OCI-LY7 (cell line): ENCODE results near the gene KIAA0513. TPM values are rescaled to one million over a fixed set of nuclear protein-coding genes. Genes with fewer than 3 reads are reported as not detected.
A peak's percentile ranks its signal among the peaks of the same experiment; 100 is the strongest.

Source experiments
- BruUV-seq: library from RNA; stranded (reverse); fragments of 400-500 nt; replicated peaks from 2 replicates; lab custom pipeline; 2021; lab: Mats Ljungman, UMichigan
- CTCF ChIA-PET: fragments of 300-600 bp; sonication (Branson Sonifier 250); formaldehyde crosslinking; loops from one replicate; lab custom pipeline; 2022; ENCODE audit warnings: antibody characterized with exemption; ENCODE audit not compliant: unreplicated experiment; lab: Charles Lee
- POLR2A ChIA-PET: fragments of 300-600 bp; sonication (Branson Sonifier 250); formaldehyde crosslinking; loops from one replicate; lab custom pipeline; 2022; ENCODE audit warnings: antibody characterized with exemption; lab: Charles Lee
- DNase-seq: peaks from one replicate; pipeline ENCODE4 v3.0.0-alpha.2; 2015; ENCODE audit warnings: low spot score
- H2AFZ ChIP-seq: fragments of 200-600 bp; sonication (generic), shearing (Covaris generic); 2 replicates; pipeline ENCODE4 v1.6.1; 2014; ENCODE audit warnings: mild to moderate bottlenecking, antibody characterized with exemption, low read length, moderate library complexity
- H3K27ac ChIP-seq: fragments of 200-600 bp; sonication (generic); 2 replicates; pipeline ENCODE4 v1.5.1; 2014; ENCODE audit warnings: mixed run types, low read depth, mild to moderate bottlenecking, moderate library complexity, low read length, inconsistent platforms; ENCODE audit not compliant: poor library complexity, severe bottlenecking
- H3K36me3 ChIP-seq: fragments of 200-600 bp; sonication (generic); 2 replicates; pipeline ENCODE4 v1.6.1; 2014; ENCODE audit warnings: mild to moderate bottlenecking, antibody characterized with exemption, low read length, moderate library complexity, mixed read lengths; ENCODE audit not compliant: insufficient read depth
- H3K4me1 ChIP-seq: fragments of 200-600 bp; sonication (generic); 2 replicates; pipeline ENCODE4 v1.5.1; 2014; ENCODE audit warnings: mild to moderate bottlenecking, low read length; ENCODE audit not compliant: insufficient read depth, poor library complexity, severe bottlenecking
- H3K4me2 ChIP-seq: fragments of 200-600 bp; sonication (generic); 2 replicates; pipeline ENCODE4 v1.6.1; 2014; ENCODE audit warnings: mild to moderate bottlenecking, low read length
- H3K4me3 ChIP-seq: fragments of 200-600 bp; sonication (generic); 2 replicates; pipeline ENCODE4 v1.5.1; 2014; ENCODE audit warnings: mild to moderate bottlenecking, low read depth, low read length; ENCODE audit not compliant: poor library complexity, severe bottlenecking
- H3K79me2 ChIP-seq: fragments of 200-600 bp; sonication (generic); 2 replicates; pipeline ENCODE4 v1.6.1; 2016; ENCODE audit warnings: low read depth, mild to moderate bottlenecking, low read length, moderate library complexity, mixed read lengths; ENCODE audit not compliant: insufficient read depth
- H3K9me2 ChIP-seq: fragments of 200-600 bp; sonication (generic); 2 replicates; pipeline ENCODE4 v1.6.1; 2016; ENCODE audit warnings: mild to moderate bottlenecking, low read length, mixed read lengths; ENCODE audit not compliant: insufficient read depth
- H3K9me3 ChIP-seq: fragments of 200-600 bp; sonication (generic); 2 replicates; pipeline ENCODE4 v1.6.1; 2014; ENCODE audit warnings: mild to moderate bottlenecking, mixed run types, low read length, mixed read lengths
- H4K20me1 ChIP-seq: fragments of 200-600 bp; sonication (generic); 2 replicates; pipeline ENCODE4 v1.6.1; 2014; ENCODE audit warnings: mild to moderate bottlenecking, antibody characterized with exemption, low read length, moderate library complexity, mixed read lengths; ENCODE audit not compliant: insufficient read depth
- EZH2phosphoT487 ChIP-seq: fragments of 200-600 bp; sonication (generic); IDR thresholded peaks from 2 replicates; pipeline ENCODE4 v1.6.1; 2018; ENCODE audit warnings: low read depth, borderline replicate concordance, mild to moderate bottlenecking, mixed run types, antibody characterized with exemption, low read length, moderate library complexity, mixed read lengths
- intact Hi-C: fragments of 100-400 bp; cut with micrococcal nuclease; formaldehyde crosslinking; loops from one replicate; pipeline ENCODE4 v1.10.0; 2022; ENCODE audit not compliant: unreplicated experiment
- total RNA-seq, 2 experiments: library from RNA; depleted of rRNA in 1 of 2; stranded (reverse); fragments of >200 nt in 1 of 2; shearing (Covaris generic) in 1 of 2; gene quantifications; 2 replicates each; pipeline ENCODE4 v1.2.3, GENCODE V29; 2014 to 2022
- TF ChIP-seq, protein P1 (sequence below): fragments of 200-600 bp; sonication (generic); conservative IDR thresholded peaks from 2 replicates; pipeline ENCODE4 v1.5.1; 2014; ENCODE audit warnings: mild to moderate bottlenecking, antibody characterized with exemption, low read length, moderate library complexity, mixed read lengths

Gene KIAA0513
- total RNA-seq, 2 experiments from 2014 or later, result 0.88 to 4.8 TPM

DNA sequence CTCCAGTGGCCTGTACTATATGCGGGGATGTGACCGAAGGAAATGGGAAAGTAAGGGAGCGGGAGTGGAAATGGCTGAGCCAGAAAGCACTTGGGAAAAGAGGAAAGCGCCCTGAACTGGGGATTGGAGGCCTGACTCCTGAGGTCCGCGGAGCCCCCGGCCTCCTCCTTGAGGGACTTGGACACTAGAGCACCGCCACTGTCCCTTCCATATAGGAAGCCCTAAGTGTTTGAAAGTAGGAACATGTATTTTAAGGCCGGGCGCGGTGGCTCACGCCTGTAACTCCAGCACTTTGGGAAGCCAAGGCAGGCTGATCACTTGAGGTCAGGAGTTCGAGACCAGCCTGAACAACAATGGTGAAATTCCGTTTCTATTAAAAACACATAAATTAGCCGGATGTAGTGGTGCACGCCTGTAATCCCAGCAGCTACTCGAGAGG lies 15.7 kb upstream of the KIAA0513 start:
- Histone ChIP-seq H3K9me2 (no peaks in the 10 kb centered on the region), H4K20me1 (peaks cover 4% of the 10 kb centered on the region; the same call in 1 of the 2 replicates), H3K9me3 (no peaks in the 10 kb centered on the region), H3K4me3 (peak overlapping the region; percentile 98), H2AFZ (peak overlapping the region; percentile 91), H3K4me2 (peak overlapping the region; percentile 89), H3K4me1 (peaks cover 8% of the 10 kb centered on the region), H3K36me3 (0 out of 2 replicates have a peak, but pooled peaks cover 6% of the 10 kb centered on the region), H3K79me2 (peaks cover 31% of the 10 kb centered on the region; the same call in 1 of the 2 replicates), H3K27ac (peak overlapping the region; percentile 72)
- TF ChIP-seq EZH2phosphoT487, result no peak
- TF ChIP-seq, protein P1, sequence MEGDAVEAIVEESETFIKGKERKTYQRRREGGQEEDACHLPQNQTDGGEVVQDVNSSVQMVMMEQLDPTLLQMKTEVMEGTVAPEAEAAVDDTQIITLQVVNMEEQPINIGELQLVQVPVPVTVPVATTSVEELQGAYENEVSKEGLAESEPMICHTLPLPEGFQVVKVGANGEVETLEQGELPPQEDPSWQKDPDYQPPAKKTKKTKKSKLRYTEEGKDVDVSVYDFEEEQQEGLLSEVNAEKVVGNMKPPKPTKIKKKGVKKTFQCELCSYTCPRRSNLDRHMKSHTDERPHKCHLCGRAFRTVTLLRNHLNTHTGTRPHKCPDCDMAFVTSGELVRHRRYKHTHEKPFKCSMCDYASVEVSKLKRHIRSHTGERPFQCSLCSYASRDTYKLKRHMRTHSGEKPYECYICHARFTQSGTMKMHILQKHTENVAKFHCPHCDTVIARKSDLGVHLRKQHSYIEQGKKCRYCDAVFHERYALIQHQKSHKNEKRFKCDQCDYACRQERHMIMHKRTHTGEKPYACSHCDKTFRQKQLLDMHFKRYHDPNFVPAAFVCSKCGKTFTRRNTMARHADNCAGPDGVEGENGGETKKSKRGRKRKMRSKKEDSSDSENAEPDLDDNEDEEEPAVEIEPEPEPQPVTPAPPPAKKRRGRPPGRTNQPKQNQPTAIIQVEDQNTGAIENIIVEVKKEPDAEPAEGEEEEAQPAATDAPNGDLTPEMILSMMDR, result no peak
- POLR2A ChIA-PET, result interaction anchor here (0.5 to 3.8 kb wide), 7 partner anchors 9 to 923 kb away, joined by 3 to 25 read pairs (median 3); partner anchors contain the start of gene KIAA0513
- DNase-seq, result no peak
- BruUV-seq, result TSS peak; percentile 98
- intact Hi-C loops, result loop anchor here (5.0 kb wide), 1 partner anchor 75 kb away; no protein-coding TSS in a partner anchor
- CTCF ChIA-PET, result no interaction called here

DNA sequence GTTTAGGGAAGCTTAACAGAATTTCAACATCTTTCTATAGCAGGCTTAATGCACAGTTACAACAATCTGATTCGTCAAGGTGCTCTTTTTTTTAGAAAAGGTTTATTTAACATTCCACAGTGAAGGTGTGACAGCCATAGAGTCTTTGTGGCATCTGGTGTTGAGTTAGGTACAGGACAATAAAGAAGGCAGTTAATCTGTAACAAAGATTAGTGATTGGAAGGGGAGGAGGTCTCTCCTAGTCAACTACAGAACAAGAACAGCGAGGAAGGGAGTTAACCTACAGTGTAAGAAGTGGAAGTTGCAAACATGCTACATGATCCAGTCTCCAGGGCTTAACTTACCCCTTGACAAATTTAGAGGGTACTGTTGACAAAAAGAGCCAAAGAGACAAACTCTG lies 13.3 kb upstream of the KIAA0513 start:
- ChIA-PET CTCF (no interaction called here), POLR2A (no interaction called here)
- Histone ChIP-seq H2AFZ (no peak overlapping the region), H3K4me2 (no peak overlapping the region), H3K4me3 (no peak overlapping the region), H3K9me3 (no peaks in the 10 kb centered on the region), H3K4me1 (peaks cover 8% of the 10 kb centered on the region), H4K20me1 (no peaks in the 10 kb centered on the region; the same call in 1 of the 2 replicates), H3K27ac (no peak overlapping the region), H3K36me3 (no peaks in the 10 kb centered on the region), H3K9me2 (no peaks in the 10 kb centered on the region), H3K79me2 (peaks cover 16% of the 10 kb centered on the region; the same call in 1 of the 2 replicates)
- BruUV-seq, result no TSS peak
- intact Hi-C loops, result loop anchor here (5.0 kb wide), 1 partner anchor 73 kb away; no protein-coding TSS in a partner anchor
- TF ChIP-seq, protein P1, result no peak
- TF ChIP-seq EZH2phosphoT487, result no peak
- no peak for DNase-seq
